Hematopoietic multipotent progenitor cell treated with erythropoietin and hydrocortisone succinate and interleukin-3 and kit ligand, for 6 days (in vitro differentiated cells): ENCODE measurements around the gene MEG3.

Experiments used
- DNase-seq: peaks from one replicate; pipeline ENCODE4 v3.0.0-alpha.2; 2015

Gene MEG3

DNA sequence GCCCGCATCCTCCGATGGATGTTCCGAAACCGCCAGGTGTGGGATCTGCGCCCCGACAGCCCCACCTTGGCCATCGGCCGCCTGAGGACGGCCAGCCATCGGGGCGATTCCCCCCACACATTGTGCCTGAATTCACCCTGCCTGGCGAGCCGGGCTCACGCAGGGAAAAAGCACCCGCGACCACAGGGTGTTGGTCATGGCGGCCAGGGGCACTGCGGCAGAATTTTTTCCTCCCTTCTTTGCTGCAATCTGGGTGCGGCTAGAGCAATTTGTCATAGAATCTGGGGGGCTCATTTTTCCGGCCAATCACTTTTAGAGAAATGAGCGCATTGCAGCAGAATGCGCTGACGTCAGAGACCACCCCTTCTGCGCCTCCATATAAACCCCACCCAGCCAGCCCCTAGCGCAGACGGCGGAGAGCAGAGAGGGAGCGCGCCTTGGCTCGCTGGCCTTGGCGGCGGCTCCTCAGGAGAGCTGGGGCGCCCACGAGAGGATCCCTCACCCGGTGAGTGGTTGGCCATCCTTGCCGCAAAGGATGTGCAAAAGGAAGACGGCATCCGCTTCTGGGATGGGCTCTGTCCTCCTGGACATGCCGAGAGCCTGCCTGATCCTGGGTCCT is at the start of gene MEG3:
TSS of gene MEG3 (plus strand) at position 406 of the 619 bp plus-strand sequence.
- no peak for DNase-seq

DNA sequence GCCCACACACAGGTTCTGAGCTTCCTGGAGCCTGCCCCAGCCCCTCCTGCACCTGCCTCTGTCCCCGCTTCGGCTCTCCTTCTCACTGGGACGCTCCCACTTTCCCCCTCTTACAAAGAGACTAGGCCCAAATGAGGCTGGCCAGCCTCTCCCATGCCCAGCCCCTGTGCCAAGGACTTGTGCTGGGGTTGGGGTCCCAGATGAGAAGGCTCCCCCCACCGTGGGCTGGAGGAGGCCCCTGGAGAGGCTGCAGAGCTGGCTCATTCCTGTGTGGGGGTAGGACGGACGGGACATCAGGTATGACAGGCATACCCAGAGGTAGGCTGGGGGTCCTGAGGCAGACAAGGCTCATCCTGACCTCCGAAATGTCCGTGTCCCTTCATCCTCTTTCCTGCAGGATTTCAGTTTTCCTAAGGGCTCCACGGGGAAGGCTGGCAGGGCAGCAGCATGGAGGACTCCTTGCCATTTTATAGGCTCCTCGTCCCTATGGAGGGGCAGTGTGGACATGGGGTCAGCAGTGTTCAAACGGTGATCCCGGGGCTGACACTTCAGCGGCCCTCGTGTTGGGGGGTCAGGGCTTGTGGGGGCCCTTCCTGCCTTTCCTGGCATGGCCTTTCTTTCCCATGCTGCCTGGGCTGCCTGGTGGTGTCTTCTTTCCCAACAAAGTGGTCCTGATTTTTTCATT is 49.1 kb upstream of the MEG3 start:
- DNase-seq, result no peak

DNA sequence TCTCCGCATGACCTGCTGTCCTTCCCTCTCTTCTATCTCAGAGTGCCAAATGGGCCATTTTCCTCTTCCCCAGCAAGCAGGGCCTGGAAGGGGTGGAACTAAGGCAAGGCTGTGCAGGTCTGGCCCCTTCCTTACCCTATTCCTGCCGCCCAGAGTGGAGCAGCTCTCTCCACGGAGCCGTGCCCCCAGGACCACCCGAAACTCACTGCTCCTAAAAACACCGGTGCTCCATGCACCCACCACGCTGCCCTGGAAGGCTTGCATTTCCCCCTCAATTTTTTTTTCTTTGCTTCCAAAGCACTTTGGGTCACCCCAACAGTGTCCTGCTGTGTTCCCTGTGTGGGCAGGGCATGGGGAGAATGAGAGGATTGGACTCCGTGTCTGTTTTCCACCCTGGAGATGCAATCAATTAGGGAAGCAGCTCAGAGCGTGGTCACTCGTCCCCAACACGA is 48.5 kb upstream of the MEG3 start:
- no peak for DNase-seq

DNA sequence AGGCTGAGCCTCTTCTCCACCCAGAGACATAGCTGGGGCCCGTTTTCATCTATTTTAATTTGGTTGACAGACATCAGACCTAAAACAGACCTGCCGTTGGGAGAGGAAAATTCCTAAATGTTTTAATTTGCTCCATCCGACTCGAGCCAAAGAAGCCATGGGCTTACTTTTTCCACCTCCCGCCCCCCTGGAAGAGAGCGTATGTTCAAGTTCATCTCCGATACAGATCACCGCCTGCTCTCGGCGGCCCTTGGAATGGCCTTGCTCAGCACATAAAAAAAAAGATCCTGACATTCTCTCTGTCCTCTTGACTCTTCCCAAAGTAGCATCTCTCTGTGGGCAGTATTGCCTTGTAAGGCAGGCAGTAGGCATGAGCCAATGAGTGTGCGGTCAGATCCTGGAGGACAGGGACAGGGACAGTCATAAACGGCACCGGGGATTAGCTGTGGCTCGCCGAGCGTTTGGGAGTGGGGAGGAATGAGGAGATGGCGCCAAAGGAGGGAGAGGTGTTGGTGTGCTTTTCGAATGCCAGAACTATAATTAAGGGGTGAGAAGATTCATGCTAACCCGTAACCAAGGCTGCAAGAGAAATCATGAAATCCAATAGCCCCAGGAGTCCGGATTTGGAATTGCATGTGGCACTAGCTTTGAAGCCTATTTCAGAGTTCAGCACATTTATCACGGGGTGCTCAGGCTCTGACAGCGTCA is 47.9 kb upstream of the MEG3 start:
- no peak for DNase-seq

DNA sequence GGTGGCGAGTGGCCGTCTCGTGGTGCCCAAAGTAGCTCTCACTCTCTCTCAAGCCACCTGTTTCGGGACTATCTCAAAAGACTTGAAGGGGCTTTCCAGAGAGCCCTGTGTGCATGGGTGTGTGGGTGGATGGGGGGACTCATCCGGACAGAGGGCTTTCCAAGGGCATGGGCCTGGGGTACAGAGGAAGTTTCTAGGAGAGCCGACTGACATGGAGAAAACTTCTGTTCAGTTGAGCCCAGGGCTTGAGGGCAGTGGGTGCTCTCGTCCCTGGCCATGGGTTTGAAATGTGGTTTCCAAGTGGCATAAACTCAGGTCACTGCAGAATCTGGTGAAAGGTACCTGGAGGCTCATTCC is 47.4 kb upstream of the MEG3 start:
- no peak for DNase-seq

DNA sequence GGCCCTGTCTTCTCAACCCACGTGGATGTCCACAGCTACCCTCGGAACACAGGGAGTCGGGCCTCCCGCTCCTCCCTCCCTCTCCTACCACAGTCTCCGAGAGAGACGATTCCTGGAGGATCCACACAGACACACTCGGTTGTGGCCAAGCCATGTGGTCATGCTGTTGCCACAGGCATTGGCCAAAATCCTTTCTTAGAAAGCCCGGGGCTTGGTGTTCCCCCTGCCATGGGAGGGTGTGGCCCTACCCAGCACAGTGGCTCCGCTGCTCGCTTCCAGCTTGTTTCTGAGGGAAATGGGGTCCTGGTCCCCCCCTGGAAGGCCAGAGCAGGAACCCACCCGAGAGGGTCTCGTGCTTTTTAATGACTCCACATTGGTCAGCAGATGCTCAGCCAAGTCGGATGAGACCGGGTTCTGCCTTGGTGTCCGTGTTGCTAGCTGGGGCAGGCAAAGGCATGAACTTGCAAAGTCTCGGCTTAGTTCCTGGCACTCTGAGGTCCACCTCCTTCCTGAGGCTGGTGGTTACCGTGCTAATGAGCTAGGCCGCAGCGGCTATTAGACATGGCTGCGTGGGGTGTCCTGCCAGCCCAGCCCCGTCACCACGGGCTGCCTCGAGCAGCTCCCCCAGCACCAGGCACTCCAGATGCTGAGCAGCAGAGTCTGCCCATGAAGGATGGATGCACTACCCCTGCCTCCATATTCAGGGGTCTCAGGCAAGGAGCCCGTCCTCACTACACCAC is 46.8 kb upstream of the MEG3 start:
- DNase-seq, result no peak

DNA sequence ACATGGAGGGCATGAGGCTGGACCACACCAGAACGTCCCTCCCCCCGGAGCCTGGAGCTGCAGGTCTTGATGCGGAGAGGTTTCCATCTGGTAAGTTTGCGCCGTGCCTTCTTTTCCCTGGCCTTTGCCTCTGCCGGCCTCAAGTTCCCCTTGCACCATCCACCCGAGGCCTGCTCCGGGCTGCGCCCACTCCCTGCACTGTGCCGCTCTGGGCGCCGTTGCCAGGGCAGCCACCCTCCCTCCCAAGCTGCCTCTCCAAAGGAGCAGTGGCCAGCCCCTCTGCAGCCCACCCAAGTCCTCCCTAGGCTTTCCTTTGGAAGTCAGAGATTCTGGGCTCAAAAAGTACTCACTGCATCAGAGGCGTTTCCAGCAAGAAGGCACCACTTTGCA is 46.2 kb upstream of the MEG3 start:
- no peak for DNase-seq

DNA sequence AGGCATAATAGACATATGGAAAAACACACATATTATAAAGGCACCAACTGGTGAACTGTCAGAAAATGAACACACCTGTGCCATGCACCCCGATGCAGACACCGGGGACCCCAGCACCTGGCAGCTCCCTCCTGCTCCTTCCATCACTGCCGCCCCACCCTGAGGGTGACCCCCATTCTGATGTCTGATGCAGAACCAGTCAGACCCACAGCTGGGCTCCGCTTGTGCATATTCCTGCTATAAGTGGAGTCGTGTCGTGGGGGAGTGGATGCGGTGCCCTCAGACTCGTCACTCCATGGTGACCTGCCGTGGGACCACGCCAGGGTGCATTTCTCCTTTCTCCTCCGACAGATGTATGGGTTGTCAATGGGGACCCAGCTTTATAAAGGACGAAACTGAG is 45.7 kb upstream of the MEG3 start:
- DNase-seq, result no peak

DNA sequence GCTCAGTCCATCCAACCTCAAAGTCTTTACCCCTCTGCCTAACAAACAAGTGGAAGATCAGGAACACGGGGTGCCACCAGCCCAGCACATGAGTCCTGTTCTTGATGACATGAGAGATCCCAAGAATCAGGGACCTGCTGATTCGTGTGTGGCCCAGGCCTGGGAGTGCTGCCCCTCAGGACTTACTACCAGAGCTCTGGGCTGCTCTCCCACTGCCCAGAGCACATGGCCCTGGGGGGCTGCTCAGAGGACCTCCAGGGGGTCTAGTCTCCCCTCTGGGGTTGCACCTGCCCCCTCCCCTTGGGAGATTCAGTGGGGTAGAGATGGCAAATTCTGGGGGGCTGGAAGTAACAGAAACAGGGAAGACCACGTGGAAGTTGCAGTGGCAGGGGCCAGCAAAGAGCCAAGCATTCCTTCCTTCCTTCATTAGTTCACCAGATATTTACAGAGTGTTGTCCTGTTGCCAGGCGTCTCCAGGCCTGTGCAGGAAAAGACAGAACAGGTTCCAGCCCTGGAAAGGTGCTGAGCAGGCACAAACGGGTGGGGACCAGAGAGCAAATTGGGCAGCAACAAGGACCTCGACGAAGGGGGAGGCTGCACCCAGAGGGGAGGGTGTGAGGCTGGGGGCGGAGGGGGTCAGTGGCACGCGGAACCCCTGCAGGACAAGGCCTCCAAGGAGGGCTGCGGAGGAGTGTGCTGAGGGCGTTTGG is 45.1 kb upstream of the MEG3 start:
- DNase-seq, result no peak

DNA sequence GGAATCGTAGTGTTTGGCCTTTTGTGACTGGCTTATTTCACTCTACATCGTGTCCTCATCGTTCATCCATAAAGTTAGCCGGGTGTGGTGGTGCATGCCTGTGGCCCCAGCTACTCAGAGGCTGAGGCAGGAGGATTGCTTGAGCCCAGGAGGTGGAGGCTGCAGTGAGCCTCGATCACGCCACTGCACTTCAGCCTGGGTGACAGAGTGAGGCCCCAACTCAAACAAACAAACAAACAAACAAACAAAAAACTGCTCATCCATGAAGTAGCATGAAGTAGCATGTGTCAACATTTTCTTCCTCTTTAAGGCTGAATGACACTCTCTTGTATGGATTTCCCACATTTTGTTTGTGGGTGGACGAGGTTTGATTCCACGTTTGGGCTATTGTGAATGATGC is 44.0 kb upstream of the MEG3 start:
- DNase-seq, result no peak

DNA sequence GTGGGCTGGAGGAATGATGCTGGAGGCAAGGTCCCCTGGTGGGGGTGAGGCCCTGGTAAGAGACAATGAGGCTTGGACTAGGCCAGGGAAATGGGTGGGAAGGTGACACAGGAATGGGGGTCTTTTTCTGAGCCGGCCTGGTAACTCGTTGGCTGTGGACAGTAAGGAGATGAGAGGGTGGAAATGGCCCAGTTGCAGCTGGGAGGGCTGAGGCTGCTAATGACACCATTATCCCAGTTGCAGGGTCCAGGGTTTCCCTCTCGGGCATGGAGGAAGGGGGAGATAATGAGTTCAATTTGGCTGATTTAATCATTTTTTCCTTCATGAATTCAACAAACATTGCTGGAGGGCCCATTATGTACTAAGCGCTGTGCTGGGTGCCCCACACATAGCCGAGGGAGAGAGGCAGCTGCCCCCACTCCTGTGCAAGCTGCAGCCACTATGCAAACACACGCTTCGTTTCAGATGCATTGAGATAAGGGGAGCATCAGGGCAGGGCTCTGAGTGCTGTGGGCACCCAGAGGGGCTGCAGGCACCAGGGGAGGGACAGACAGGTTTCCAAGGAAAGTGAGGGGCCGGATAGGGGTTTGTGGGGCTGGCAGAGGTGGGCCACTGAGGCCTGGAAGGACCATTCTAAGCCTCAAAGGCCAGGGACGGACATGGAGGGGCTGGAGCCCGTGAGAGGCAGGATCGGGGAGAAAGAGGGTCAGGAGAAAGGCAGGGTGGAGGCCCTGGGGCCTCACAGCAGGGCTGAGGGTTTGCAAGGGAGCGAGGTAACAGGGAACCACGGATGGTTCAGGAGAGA is 43.2 kb upstream of the MEG3 start:
- no peak for DNase-seq

DNA sequence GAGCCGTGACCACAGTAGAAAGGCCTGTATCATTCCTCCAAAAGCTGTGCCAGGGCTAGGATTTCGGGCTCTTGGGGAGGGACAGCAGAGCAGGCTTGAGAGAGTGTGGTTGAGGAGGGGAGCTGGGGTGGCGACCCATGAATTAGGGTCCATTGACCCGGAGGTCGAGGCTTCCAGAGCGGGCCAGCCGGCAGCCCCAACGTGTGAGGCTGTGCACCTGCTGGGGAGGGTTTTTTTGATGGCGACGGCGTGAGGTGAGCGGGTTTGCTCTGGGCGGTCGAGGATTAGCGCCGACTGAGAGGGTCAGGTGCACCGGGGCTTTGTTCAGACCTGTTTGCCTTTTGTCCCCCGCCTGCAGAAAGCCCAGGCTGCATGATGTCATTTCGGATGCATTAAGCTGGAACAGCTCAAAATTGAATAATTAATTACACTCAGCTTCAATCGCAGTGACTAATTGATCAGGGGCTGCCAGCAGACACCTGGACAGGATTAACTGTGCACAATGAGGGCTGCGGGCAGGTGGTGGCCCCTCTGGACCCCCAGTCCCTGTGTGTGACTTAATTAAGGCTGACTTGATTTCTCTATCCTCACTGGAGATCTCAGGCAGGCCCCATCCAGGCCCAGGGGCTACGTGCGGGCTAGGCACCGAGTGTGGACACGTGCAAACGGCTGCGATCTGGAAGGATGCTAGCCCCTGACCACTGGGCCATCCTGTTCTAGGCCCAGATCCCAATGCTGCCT is 42.1 kb upstream of the MEG3 start:
- DNase-seq, result no peak

DNA sequence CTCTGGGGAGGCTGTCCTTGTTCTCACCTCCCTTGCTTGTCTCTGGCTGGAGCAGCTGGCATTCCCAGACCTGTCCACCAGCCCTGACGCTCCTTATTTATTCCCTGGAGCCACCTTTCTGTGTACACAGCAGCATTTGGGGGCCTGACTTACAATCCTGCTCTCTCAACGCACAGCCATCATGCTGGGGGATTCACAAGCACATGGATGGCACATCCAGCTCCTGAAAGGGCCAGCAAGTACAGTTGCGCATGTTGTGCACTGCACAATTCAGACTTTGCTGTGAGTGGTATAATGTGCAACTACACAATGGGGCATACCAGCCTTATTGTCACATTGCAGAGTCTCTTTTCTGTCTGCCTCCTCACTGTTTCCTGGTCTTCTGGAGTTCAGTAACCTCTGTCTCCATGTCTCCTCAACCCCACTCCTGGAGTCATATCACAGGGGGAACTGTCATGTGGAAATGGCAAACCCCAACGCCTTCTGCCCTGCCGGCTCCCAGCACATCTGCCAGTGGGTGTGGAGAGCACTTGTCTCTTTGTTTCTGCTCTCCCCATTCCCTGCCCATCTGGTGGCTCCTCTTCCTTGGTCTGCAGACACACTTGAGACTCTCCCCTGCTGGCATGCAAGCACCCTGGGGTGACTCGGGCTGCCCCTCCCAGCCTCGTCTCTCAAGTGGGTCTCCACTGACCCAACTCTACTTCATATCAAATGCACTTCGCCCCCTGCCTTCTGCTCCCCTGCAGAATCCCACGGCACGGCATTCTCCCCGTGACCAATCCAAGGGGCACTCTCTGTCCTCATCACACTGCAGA is 41.2 kb upstream of the MEG3 start:
- DNase-seq, result no peak

DNA sequence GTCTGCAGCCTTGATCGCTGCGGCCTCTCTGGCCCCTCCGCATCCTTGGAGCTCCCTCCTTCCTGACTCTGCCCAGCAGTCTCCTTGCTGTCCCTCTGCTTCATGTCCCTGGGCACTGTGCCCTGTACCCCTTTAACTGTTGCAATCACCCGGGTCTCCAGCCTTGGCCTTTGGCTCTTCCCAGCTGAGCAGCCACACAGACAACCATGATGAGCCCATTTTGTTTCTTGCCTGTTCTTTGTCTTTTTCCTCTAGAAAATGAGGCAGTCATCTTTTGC is 40.6 kb upstream of the MEG3 start:
- no peak for DNase-seq

DNA sequence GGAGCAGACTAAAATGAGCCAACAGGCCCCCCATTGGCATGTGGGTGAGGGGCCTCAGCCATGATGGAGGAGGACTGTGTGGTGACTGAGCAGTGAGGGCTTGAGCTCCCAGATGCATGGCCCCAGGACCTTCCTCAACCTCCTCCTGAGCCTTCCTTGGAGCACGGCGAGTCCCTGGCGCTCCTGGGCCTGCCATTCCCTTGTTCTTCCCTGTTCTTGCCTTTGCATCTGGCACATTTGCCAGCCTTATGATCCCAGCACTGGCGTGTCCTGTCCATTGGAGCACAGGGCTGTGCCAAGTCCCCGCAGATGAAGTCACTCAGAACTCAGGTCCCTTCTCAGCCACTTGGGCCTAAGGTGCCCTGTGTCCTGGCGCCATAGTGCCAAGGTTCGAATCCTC is 40.3 kb upstream of the MEG3 start:
- no peak for DNase-seq

DNA sequence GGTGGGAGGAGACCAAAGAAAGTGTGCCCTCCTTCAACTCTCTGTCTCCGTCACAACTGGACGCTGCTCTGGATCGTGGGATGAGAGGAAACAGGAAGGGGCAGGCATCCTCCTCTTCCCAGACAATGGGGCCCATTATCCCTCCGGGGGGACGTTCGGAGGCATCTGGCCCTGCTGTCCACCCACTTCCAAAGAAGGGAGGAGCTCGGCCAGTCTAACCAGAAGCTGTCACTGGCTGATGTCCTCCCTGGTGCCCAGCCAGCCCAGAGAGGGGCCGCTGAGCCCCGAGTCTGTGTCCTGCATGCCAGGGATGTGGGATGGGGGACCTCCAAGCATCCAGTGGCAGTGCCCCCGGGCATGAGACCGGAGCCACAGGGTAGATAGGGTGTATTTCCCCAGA is 39.8 kb upstream of the MEG3 start:
- DNase-seq, result no peak

DNA sequence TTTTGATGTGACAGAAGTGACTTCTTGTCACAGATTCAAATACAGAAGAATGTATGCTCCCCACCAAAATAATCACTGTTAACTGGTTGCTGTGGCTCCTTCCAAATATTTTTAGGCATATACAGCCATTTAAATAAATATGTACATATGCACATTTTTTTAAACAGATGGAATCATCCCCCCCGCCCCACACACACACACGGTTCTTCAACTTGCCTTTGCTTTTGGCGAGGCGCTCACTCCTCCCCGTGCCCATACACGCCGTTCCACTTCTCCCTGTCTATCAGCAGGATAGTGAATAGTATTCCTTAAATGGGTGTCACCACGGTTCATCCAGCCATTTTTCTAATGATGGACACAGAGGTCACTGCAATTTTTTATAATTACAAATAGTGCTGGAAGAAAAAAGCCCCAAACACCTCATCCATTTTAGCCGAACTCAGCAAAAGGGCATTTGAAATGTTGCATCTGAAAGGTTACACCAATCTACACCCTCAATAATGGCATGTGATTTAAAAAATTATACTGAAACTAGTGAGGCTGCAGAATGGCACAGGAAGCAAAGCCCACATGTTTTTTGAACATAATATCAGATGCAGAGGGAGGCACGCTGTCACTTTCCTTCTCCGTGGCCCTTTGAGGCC is 39.2 kb upstream of the MEG3 start:
- DNase-seq, result no peak

DNA sequence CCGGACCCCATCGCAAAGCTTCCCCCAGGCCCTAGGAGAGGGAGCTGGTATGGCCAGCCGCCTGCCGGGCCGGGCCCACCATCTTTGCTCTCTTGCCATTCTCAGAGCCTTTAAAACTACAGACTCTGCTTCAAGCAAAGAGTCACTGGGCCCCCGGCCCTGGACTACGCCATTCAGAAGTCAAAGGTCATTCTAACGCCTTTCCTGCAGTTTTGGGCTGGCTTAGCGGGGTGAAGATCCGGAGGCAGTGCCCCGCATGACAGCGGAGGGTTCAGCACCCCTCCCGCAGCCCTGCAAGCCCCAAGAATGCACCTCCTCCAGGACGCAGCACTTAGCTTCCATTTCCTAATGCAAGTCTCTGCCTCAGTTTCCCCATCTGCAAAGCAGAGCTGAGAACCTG is 38.3 kb upstream of the MEG3 start:
- no peak for DNase-seq

DNA sequence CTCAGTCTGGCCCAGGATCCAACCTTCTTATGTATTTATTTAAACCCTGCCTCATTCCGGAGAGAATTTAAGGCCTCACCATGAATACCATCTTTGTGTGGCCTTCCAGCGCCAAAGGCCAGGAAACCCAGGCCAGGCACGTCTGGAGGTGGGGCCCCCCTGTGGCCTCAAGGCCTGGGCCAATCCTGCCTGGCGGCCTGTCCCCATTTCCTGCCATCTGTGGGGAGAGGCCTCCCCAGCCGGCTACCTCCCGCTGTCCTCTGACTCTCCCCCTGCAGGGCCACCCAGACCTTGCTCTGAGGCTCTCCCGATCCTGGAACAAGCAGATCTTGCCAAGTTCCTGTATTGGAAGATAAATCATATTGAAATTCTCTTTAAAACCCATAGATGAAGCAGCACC is 37.4 kb upstream of the MEG3 start:
- DNase-seq, result no peak

DNA sequence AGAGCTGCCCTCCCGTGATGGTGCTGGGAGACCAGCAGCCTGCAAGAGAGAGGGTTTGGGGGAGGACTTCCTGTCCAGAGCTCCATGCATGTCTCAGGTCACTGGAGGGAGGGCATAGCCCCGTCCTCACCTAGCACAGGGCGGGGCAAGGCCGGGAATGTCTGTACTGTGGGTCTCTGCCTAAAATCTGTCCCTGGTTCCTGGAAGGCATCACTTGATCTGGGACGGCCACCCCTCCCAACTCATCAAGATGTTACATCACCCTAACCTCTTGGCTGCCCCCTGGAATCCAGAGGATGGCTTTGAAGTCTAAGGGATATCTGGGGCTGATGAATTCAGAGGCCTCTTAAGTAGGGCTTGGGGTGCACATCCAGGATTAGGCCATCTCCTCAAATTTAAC is 37.0 kb upstream of the MEG3 start:
- no peak for DNase-seq
